ENCODE results near the gene ZNF598. TPM values are rescaled to one million over a fixed set of nuclear protein-coding genes. Genes with fewer than 3 reads are reported as not detected.

ZNF598 gene
- total RNA-seq (10 to 100 TPM; 12.8 to 19.7 TPM), polyA plus RNA-seq (10 to 100 TPM in 1 of 2 donors, 1 to 10 TPM in 1; 2.7 to 28.4 TPM)

GRCh38 chr16:2009791-2010510 lies at the start of gene ZNF598:
Gene ZNF598, minus strand, starts transcription at chr16:2009821.
- H3K27ac ChIP-seq (ENCODE audit: low read depth in 1 of 2, low read length in 2 of 2): peak within 1 kb of the TSS; percentile 77 to 79
- WGBS: 5% methylated on average over 52 of the region's 52 CpGs
- peak; percentile 84 for DNase-seq (ENCODE audit: low spot score)
- H3K9ac ChIP-seq (ENCODE audit: low read depth in 1 of 2, low read length in 2 of 2): peak within 1 kb of the TSS; percentile 79 to 97
- H3K4me3 ChIP-seq (ENCODE audit: low read depth in 1 of 3, low read length in 3 of 3): peak within 1 kb of the TSS; percentile 85 to 93 (median 90)
- peak; percentile 7 for TF ChIP-seq SP1 (IDR thresholded peaks at IDR 0.05)
- TF ChIP-seq NR2F2 (IDR thresholded peaks at IDR 0.05): no peak
- TF ChIP-seq YY1 (IDR thresholded peaks at IDR 0.05): peak; percentile 35
- TF ChIP-seq GABPA (IDR thresholded peaks at IDR 0.05 in 1 of 2, conservative IDR thresholded peaks at IDR 0.05 in 1 of 2): peak in 1 of 2 donors; percentile 87
- H3K4me1 ChIP-seq (ENCODE audit: control insufficient read depth in 4 of 4, insufficient read depth in 4 of 4, low read length in 3 of 4): peaks cover 26 to 44% (median 38%) of the 10 kb centered on the region in 4 donors
- H3K9me3 ChIP-seq (ENCODE audit: control insufficient read depth in 4 of 4, low read length in 3 of 4): no peaks in the 10 kb centered on the region
- peaks cover 0 to 2% (median 0%) of the 10 kb centered on the region in 4 donors for H3K36me3 ChIP-seq (ENCODE audit: control insufficient read depth in 4 of 4, insufficient read depth in 3 of 4, low read depth in 1 of 4, low read length in 3 of 4)
- no peaks in the 10 kb centered on the region for H3K27me3 ChIP-seq (ENCODE audit: control insufficient read depth in 4 of 4, insufficient read depth in 4 of 4, low read length in 3 of 4)

- Histone ChIP-seq H3K36me3 (ENCODE audit: control insufficient read depth in 4 of 4, insufficient read depth in 3 of 4, low read depth in 1 of 4, low read length in 3 of 4) (peaks cover 6 to 53% (median 18%) of the 10 kb centered on the region in 4 donors), H3K9ac (ENCODE audit: low read depth in 1 of 2, low read length in 2 of 2) (no peak overlapping the region), H3K27ac (ENCODE audit: low read depth in 1 of 2, low read length in 2 of 2) (no peak overlapping the region), H3K4me3 (ENCODE audit: low read depth in 1 of 3, low read length in 3 of 3) (no peak overlapping the region), H3K9me3 (ENCODE audit: control insufficient read depth in 4 of 4, low read length in 3 of 4) (no peaks in the 10 kb centered on the region), H3K4me1 (ENCODE audit: control insufficient read depth in 4 of 4, insufficient read depth in 4 of 4, low read length in 3 of 4) (peaks cover 0 to 4% (median 3%) of the 10 kb centered on the region in 4 donors), H3K27me3 (ENCODE audit: control insufficient read depth in 4 of 4, insufficient read depth in 4 of 4, low read length in 3 of 4) (no peaks in the 10 kb centered on the region)
- 99% methylated on average over 10 of the region's 10 CpGs for WGBS
- TF ChIP-seq HNF4A (conservative IDR thresholded peaks at IDR 0.05): no peak
- no peak for TF ChIP-seq TAF1 (conservative IDR thresholded peaks at IDR 0.05)
- no peak for TF ChIP-seq FOXA2 (IDR thresholded peaks at IDR 0.05)
- no peak for TF ChIP-seq RAD21 (IDR thresholded peaks at IDR 0.05)
- no peak for TF ChIP-seq JUND (IDR thresholded peaks at IDR 0.05)
- no peak for TF ChIP-seq HNF4G (IDR thresholded peaks at IDR 0.05)
- no peak for TF ChIP-seq SP1 (IDR thresholded peaks at IDR 0.05)
- DNase-seq (ENCODE audit: low spot score): no peak
Measured at GRCh38 chr16:2058872-2059271, 49.3 kb upstream of the ZNF598 start.

DNA sequence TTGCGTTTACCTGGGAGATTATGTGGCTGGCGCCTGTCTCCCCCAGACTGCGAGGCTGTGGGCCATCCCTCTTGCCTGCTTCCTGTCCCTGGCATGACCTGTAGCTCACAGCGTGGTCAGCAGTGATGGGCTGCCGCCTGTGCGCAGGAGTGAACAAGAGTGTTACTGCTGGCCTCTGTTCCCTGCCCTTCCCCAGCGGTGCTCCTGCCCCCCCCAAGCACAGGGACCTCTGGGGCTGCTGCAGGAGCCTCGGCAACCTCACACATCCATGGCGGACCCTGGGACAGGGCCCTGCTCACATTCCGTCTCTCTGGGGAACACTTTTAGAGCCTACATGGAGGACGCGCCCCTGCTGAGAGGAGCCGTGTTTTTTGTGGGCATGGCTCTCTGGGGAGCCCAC lies 48.8 kb upstream of the ZNF598 start:
- Histone ChIP-seq H3K4me1 (ENCODE audit: control insufficient read depth in 4 of 4, insufficient read depth in 4 of 4, low read length in 3 of 4) (peaks cover 0 to 4% (median 3%) of the 10 kb centered on the region in 4 donors), H3K9ac (ENCODE audit: low read depth in 1 of 2, low read length in 2 of 2) (no peak overlapping the region), H3K27me3 (ENCODE audit: control insufficient read depth in 4 of 4, insufficient read depth in 4 of 4, low read length in 3 of 4) (no peaks in the 10 kb centered on the region), H3K27ac (ENCODE audit: low read depth in 1 of 2, low read length in 2 of 2) (no peak overlapping the region), H3K36me3 (ENCODE audit: control insufficient read depth in 4 of 4, insufficient read depth in 3 of 4, low read depth in 1 of 4, low read length in 3 of 4) (peaks cover 8 to 53% (median 20%) of the 10 kb centered on the region in 4 donors), H3K4me3 (ENCODE audit: low read depth in 1 of 3, low read length in 3 of 3) (no peak overlapping the region), H3K9me3 (ENCODE audit: control insufficient read depth in 4 of 4, low read length in 3 of 4) (no peaks in the 10 kb centered on the region)
- no peak for TF ChIP-seq SP1 (IDR thresholded peaks at IDR 0.05)
- no peak for TF ChIP-seq TAF1 (conservative IDR thresholded peaks at IDR 0.05)
- no peak for TF ChIP-seq FOXA1 (IDR thresholded peaks at IDR 0.05)
- no peak for TF ChIP-seq FOXA2 (IDR thresholded peaks at IDR 0.05)
- no peak for TF ChIP-seq EGR1 (IDR thresholded peaks at IDR 0.05; ENCODE audit: low read depth in 2 of 2)
- TF ChIP-seq MAX (IDR thresholded peaks at IDR 0.05): no peak
- no peak for TF ChIP-seq JUND (IDR thresholded peaks at IDR 0.05)
- TF ChIP-seq ZBTB33 (IDR thresholded peaks at IDR 0.05): no peak
- no peak for TF ChIP-seq ATF3 (IDR thresholded peaks at IDR 0.05)
- TF ChIP-seq GABPA (IDR thresholded peaks at IDR 0.05 in 1 of 2, conservative IDR thresholded peaks at IDR 0.05 in 1 of 2): no peak
- TF ChIP-seq HNF4A (conservative IDR thresholded peaks at IDR 0.05): no peak
- TF ChIP-seq, protein P1, sequence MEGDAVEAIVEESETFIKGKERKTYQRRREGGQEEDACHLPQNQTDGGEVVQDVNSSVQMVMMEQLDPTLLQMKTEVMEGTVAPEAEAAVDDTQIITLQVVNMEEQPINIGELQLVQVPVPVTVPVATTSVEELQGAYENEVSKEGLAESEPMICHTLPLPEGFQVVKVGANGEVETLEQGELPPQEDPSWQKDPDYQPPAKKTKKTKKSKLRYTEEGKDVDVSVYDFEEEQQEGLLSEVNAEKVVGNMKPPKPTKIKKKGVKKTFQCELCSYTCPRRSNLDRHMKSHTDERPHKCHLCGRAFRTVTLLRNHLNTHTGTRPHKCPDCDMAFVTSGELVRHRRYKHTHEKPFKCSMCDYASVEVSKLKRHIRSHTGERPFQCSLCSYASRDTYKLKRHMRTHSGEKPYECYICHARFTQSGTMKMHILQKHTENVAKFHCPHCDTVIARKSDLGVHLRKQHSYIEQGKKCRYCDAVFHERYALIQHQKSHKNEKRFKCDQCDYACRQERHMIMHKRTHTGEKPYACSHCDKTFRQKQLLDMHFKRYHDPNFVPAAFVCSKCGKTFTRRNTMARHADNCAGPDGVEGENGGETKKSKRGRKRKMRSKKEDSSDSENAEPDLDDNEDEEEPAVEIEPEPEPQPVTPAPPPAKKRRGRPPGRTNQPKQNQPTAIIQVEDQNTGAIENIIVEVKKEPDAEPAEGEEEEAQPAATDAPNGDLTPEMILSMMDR (IDR thresholded peaks at IDR 0.05; ENCODE audit: low read depth, low read length, missing input control): no peak
- no peak for TF ChIP-seq RAD21 (IDR thresholded peaks at IDR 0.05)
- no peak for TF ChIP-seq NR2F2 (IDR thresholded peaks at IDR 0.05)
- TF ChIP-seq YY1 (IDR thresholded peaks at IDR 0.05): no peak
- DNase-seq (ENCODE audit: low spot score): no peak
- WGBS: 92% methylated on average over 13 of the region's 13 CpGs
